HUDEP-2 (cell line): ENCODE data around the gene SLC25A28.
"Not testable (repeated sequence)": the region's sequence is repeated elsewhere in the genome, so short reads cannot be mapped to it uniquely, and the experiment has no call there.

Experiments
- DNase-seq, 76 experiments: peaks; one replicate each; lab custom pipeline; 2025; ENCODE audit not compliant: unreplicated experiment in 76 of 76; lab: John Stamatoyannopoulos, UW

SLC25A28 gene

GRCh38 chr10:99629625-99629978 is 9.4 kb upstream of the SLC25A28 start:
- no peak for DNase-seq

GRCh38 chr10:99628923-99629624 is 8.8 kb upstream of the SLC25A28 start:
- DNase-seq, result no peak

- not testable (repeated sequence) for DNase-seq
Observed at GRCh38 chr10:99625124-99625523, 4.9 kb upstream of the SLC25A28 start.

GRCh38 chr10:99623919-99624318 is 3.7 kb upstream of the SLC25A28 start:
- DNase-seq, result no peak

- DNase-seq, result peak in 1 of 76 experiments; percentile 77
Observed at GRCh38 chr10:99621454-99622251, 1.4 kb upstream of the SLC25A28 start.

- DNase-seq, result peak in 74 of 76 experiments; percentile 35 to 99 (median 84)
Observed at GRCh38 chr10:99620711-99621453, 643 bp upstream of the SLC25A28 start.

GRCh38 chr10:99619090-99619800 is 994 bp downstream of the SLC25A28 start:
- peak in 1 of 76 experiments; percentile 35 for DNase-seq

- DNase-seq, result no peak
Observed at GRCh38 chr10:99617696-99618095, 2.5 kb downstream of the SLC25A28 start.

GRCh38 chr10:99615426-99615825 is 4.8 kb downstream of the SLC25A28 start:
- no peak for DNase-seq

GRCh38 chr10:99612167-99612831 is 7.9 kb downstream of the SLC25A28 start:
- peak in 31 of 76 experiments; percentile 3 to 59 (median 31) for DNase-seq

GRCh38 chr10:99611326-99611725 is 8.9 kb downstream of the SLC25A28 start:
- no peak for DNase-seq

- no peak for DNase-seq
Observed at GRCh38 chr10:99610221-99610620, 10.0 kb downstream of the SLC25A28 start.

GRCh38 chr10:99609186-99609585 is 11.1 kb downstream of the SLC25A28 start:
- no peak for DNase-seq

GRCh38 chr10:99605351-99605750 is 14.9 kb downstream of the SLC25A28 start:
- DNase-seq, result no peak

- DNase-seq, result no peak
Observed at GRCh38 chr10:99604862-99605261, 15.4 kb downstream of the SLC25A28 start.

GRCh38 chr10:99598781-99599509 is 21.3 kb downstream of the SLC25A28 start:
- DNase-seq, result no peak

GRCh38 chr10:99598011-99598410 is 22.2 kb downstream of the SLC25A28 start:
- no peak for DNase-seq

- not testable (repeated sequence) for DNase-seq
Observed at GRCh38 chr10:99596708-99597107, 23.5 kb downstream of the SLC25A28 start.

GRCh38 chr10:99595770-99596465 is 24.3 kb downstream of the SLC25A28 start:
- DNase-seq, result no peak
